GM12878 (cell line): ENCODE results near the gene SENP3. TPM values are rescaled to one million over a fixed set of nuclear protein-coding genes. Genes with fewer than 3 reads are reported as not detected.

Experiments used
- ATF7 ChIP-seq: fragments of 450-650 bp; IDR thresholded peaks from 2 replicates; pipeline ENCODE4 v1.6.1; 2016; ENCODE audit warnings: low read depth, mild to moderate bottlenecking
- BCL11A ChIP-seq: IDR thresholded peaks from 2 replicates; pipeline ENCODE4 v1.6.1; 2011; ENCODE audit warnings: low read depth, low read length
- EGR1 ChIP-seq, 2 experiments: IDR thresholded peaks; 1 replicate in 1 of 2; 2 replicates in 1 of 2; pipeline ENCODE4 v1.6.1; 2011 to 2012; ENCODE audit warnings: low read depth in 2 of 2, low read length in 2 of 2, borderline replicate concordance in 1 of 2, mild to moderate bottlenecking in 1 of 2, moderate library complexity in 1 of 2
- GABPA ChIP-seq: IDR thresholded peaks from 2 replicates; pipeline ENCODE4 v1.6.1; 2014; ENCODE audit warnings: antibody characterized with exemption, low read depth, mild to moderate bottlenecking, inconsistent platforms
- HCFC1 ChIP-seq: fragments of 150-350 bp; IDR thresholded peaks from 2 replicates; pipeline ENCODE4 v1.6.1; 2014; ENCODE audit warnings: low read length
- MEF2B ChIP-seq: fragments of 450-650 bp; IDR thresholded peaks from 2 replicates; pipeline ENCODE4 v1.6.1; 2018; ENCODE audit warnings: mild to moderate bottlenecking, moderate library complexity; ENCODE audit not compliant: partially characterized antibody, poor library complexity, severe bottlenecking
- MXI1 ChIP-seq: fragments of 150-350 bp; IDR thresholded peaks from 2 replicates; pipeline ENCODE4 v1.6.1; 2011; ENCODE audit warnings: low read depth, mild to moderate bottlenecking, inconsistent platforms, low read length, improper control_type of control experiment
- PKNOX1 ChIP-seq: fragments of 450-650 bp; IDR thresholded peaks from 2 replicates; pipeline ENCODE4 v1.6.1; 2016; ENCODE audit warnings: mild to moderate bottlenecking
- SMAD5 ChIP-seq: IDR thresholded peaks from 2 replicates; pipeline ENCODE4 v1.6.1; 2016; ENCODE audit warnings: antibody characterized with exemption, low read depth
- USF1 ChIP-seq: IDR thresholded peaks from 2 replicates; pipeline ENCODE4 v1.6.1; 2011; ENCODE audit warnings: borderline replicate concordance, low read depth, mild to moderate bottlenecking, moderate library complexity, mixed read lengths, low read length; ENCODE audit not compliant: insufficient read depth; ENCODE audit errors: extremely low read length
- USF2 ChIP-seq: IDR thresholded peaks from 2 replicates; pipeline ENCODE4 v1.6.1; 2011; ENCODE audit warnings: low read depth, low read length, improper control_type of control experiment, borderline replicate concordance
- YY1 ChIP-seq: IDR thresholded peaks from 2 replicates; pipeline ENCODE4 v1.6.1; 2011; ENCODE audit warnings: low read depth, mild to moderate bottlenecking, low read length
- ZZZ3 ChIP-seq: IDR thresholded peaks from 2 replicates; pipeline ENCODE4 v1.6.1; 2011; ENCODE audit warnings: low read depth; ENCODE audit not compliant: control insufficient read depth, insufficient read length
- polyA plus RNA-seq, 11 experiments: library from polyadenylated mRNA; depleted of rRNA in 4 of 11; unstranded in 6 of 11; stranded (reverse) in 5 of 11; fragments of >200 nt; fragmentation: Nextera tagmentation in 4 of 11; fragmentation: Illumina TruSeq in 1 of 11; extraction: Ambion mirVana in 4 of 11; extraction: Trizol in 1 of 11; gene quantifications; 1 replicate in 1 of 11; 2 replicates in 10 of 11; pipeline versions ENCODE4 v1.2.1 to v1.2.3, GENCODE V29; 2011 to 2016; ENCODE audit warnings: inconsistent platforms in 2 of 11, missing spikeins in 2 of 11, low read depth in 1 of 11
- total RNA-seq, 4 experiments: library from RNA; depleted of rRNA in 3 of 4; stranded (reverse); fragments of >200 nt in 3 of 4; fragmentation: Illumina TruSeq in 1 of 4; extraction: Trizol in 1 of 4; gene quantifications; 2 replicates each; pipeline versions ENCODE4 v1.2.1 to v1.2.3, GENCODE V29; 2013 to 2021
- TF ChIP-seq, protein P1 (sequence below): IDR thresholded peaks from 2 replicates; pipeline ENCODE4 v1.6.1; 2012; ENCODE audit warnings: low read depth, low read length, improper control_type of control experiment

Gene SENP3
- total and polyA plus RNA-seq, 10 of the 15 experiments (the other 5 are each of a cell fraction or from before 2014, with no cell fraction given), result 1.8 to 113 (median 72.3) TPM

GRCh38 chr17:7573324-7574080, 11.8 kb downstream of the SENP3 start (continued):
- TF ChIP-seq, protein P1, sequence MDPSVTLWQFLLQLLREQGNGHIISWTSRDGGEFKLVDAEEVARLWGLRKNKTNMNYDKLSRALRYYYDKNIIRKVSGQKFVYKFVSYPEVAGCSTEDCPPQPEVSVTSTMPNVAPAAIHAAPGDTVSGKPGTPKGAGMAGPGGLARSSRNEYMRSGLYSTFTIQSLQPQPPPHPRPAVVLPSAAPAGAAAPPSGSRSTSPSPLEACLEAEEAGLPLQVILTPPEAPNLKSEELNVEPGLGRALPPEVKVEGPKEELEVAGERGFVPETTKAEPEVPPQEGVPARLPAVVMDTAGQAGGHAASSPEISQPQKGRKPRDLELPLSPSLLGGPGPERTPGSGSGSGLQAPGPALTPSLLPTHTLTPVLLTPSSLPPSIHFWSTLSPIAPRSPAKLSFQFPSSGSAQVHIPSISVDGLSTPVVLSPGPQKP, result peak; percentile 44; the same call in 1 of the 2 replicates
- TF ChIP-seq YY1, result peak; percentile 59
- peak; percentile 38 for TF ChIP-seq USF1
- TF ChIP-seq SMAD5, result peak; percentile 67; the same call in 1 of the 2 replicates
- peak in 1 of 2 experiments; percentile 57; a peak in 2 of 3 replicates for TF ChIP-seq EGR1 (IDR thresholded peaks at IDR 0.05; ENCODE audit: borderline replicate concordance in 1 of 2, low read depth in 2 of 2, low read length in 2 of 2)
- no peak for TF ChIP-seq HCFC1
- TF ChIP-seq GABPA, result 0 out of 2 replicates have a peak, but pooled peaks have one; percentile 36
- peak; percentile 99 for TF ChIP-seq MXI1
- 0 out of 2 replicates have a peak, but pooled peaks have one; percentile 6 for TF ChIP-seq PKNOX1
- TF ChIP-seq BCL11A, result no peak
- no peak; the same call in 1 of the 2 replicates for TF ChIP-seq USF2
- no peak for TF ChIP-seq MEF2B
- TF ChIP-seq ATF7, result peak; percentile 82
- no peak for TF ChIP-seq ZZZ3
- TF ChIP-seq, all 136 proteins: peak for 41
